GM12873 (cell line): ENCODE measurements around the gene BRD9.

Experiments
- CTCF ChIP-seq: IDR thresholded peaks from 2 replicates; pipeline ENCODE4 v1.5.1; 2012; ENCODE audit warnings: low read depth, mild to moderate bottlenecking, moderate library complexity, low read length, control low read depth; ENCODE audit not compliant: insufficient read depth; ENCODE audit errors: missing control alignments

The BRD9 gene

GRCh38 chr5:900781-901180 is 8.2 kb upstream of the BRD9 start:
- no peak for TF ChIP-seq CTCF

GRCh38 chr5:893711-894110 is 1.1 kb upstream of the BRD9 start:
- TF ChIP-seq CTCF: no peak

GRCh38 chr5:893137-893506 is 521 bp upstream of the BRD9 start:
- no peak for TF ChIP-seq CTCF

GRCh38 chr5:891837-892393 is 686 bp downstream of the BRD9 start:
- TF ChIP-seq CTCF: no peak

- no peak for TF ChIP-seq CTCF
These were observed 1.3 kb downstream of the BRD9 start for GRCh38 chr5:891117-891836.

GRCh38 chr5:889075-889710 is 3.4 kb downstream of the BRD9 start:
- TF ChIP-seq CTCF: no peak

GRCh38 chr5:888638-889035 is 4.0 kb downstream of the BRD9 start:
- TF ChIP-seq CTCF: no peak
